ENCODE results near the gene AMBRA1.

DNA sequence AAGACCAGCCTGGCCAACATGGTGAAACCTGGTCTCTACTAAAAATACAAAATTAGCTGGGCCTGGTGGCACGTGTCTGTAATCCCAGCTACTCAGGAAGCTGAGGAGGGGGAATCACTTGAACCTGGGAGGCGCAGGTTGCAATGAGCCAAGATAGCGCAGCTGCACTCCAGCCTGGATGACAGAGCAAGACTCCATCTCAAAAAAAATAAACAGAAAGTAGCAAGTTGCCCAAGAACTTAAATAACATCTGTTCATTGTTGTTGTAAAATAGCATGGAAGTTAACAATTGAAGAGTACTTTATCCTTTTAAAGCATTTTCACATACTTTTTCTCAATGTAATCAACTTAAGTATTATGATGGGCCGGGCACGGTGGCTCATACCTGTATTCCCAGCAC, 5.7 kb downstream of the AMBRA1 start:
- TF ChIP-seq POLR2A (IDR thresholded peaks at IDR 0.05), result no peak
- no peak for TF ChIP-seq CTCF (IDR thresholded peaks at IDR 0.05)

Data from breast epithelium (tissue), 3 donors.